ENCODE data around the gene NPPA. TPM values are rescaled to one million over a fixed set of nuclear protein-coding genes. Genes with fewer than 3 reads are reported as not detected.
"Not testable (repeated sequence)": the region's sequence is repeated elsewhere in the genome, so short reads cannot be mapped to it uniquely, and the experiment has no call there.

The NPPA gene
- total RNA-seq, result not detected

DNA sequence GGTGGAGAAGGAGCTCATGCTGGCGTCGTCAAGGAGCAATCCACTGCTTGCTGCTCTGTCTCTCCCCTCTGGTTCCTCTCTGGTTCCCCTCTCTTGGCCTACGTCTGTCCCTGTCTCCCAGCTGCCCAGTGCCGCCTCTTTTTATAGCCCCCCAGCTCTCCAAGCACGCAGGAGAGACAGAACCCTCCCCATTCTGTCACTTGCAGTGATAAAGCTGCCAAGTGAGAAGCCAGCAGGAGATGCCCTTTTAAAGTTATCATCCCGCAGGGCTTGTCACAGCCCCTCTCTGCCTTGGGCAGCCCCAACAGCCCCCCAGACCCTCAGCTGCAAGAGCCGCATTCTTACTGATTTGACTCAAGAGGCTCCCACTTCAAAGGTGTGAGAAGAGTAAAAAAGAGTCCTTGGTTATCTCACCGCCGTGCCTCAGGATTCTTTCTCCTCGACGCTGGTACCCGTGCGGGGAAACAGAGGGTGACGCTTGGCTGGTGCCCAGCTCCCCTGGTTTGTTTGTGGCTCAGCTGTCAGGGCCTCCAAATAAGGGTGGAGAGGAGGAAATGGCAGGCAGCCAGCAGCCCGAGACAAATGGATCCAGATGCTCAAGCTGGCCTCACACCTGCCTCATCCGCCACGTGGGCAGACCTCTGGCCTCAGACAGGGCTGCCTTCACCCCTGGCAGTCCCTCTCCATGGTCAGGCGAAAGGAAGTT lies at the start of gene NPPA:
Gene NPPA (minus strand): TSS at position 117 of the 706 bp plus-strand sequence. CDS start 99 bp downstream, at position 18.
- ATAC-seq, result no peak

DNA sequence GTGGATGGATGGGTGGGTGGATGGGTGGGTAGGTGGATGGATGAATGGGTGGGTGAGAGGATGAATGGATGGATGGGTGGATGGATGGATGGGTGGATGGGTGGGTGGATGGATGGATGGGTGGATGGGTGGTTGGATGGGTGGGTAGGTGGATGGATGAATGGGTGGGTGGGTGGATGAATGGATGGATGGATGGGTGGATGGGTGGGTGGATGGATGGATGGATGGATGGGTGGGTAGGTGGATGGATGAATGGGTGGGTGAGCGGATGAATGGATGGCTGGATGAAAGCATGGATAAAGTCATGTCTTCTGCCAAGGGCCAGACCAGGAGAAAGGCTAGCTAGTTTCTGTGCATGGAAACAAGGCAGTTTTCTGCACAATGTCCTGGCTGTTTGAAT lies 46.9 kb upstream of the NPPA start:
- ATAC-seq, result not testable (repeated sequence)

More for the DNA sequence above, at the start of gene NPPA:
- DNase-seq (ENCODE audit: low spot score), result no peak

DNA sequence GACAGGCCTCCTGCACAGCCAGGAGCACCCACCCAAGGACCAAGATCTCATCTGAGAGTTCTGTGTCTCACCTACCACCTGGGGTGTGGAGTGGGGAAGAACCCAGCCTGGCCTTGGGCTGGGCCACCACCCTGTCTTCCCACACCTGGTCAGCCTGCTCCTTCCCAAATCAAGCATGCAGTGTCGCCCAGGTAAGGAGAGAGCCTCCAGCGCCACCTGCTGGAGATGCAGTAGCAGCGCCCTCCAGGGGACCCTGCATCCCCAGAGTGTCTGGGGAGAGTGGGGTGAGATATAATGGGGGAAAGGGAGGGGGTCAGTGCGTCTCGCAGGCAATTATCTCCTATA lies 46.3 kb upstream of the NPPA start:
- DNase-seq (ENCODE audit: low spot score) (peak; percentile 71), ATAC-seq (peak; percentile 99)

More for the DNA sequence above, 46.9 kb upstream of the NPPA start:
- not testable (repeated sequence) for DNase-seq (ENCODE audit: low spot score)

DNA sequence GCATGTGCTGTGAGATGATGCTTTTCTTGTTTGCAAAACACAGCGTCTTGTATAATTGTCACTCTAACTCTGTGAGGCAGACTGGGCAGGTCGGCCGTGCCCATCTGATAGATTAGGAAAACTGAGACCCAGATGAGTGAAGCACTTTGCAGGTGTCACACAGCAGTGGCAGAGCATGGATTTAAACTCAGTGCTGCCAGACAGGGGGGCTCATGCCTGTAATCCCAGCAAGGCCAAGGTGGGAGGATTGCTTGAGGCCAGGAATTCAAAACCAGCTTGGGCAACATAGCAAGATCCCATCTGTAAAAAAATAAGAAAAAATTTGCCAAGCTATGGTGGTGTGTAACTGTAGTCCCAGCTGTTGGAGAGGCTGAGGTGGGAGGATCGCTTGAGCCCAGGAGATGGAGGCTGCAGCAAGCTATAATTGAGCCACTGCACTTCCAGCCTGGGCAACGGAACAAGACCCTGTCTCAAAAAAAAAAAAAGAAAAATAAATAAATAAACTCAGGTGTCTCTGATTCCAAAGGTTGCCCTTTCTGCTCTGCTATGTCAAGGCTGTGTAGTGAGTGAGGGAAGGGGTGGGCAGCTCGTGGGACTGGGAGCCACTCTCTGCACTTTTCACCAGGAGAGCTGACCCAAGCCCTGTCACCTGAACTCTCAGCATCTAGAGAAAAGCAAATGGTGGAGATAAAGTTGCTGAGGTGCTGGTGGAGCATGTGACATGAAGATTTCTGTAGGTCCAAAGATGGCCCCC lies 44.0 kb upstream of the NPPA start:
- ATAC-seq (no peak), DNase-seq (ENCODE audit: low spot score) (no peak)

DNA sequence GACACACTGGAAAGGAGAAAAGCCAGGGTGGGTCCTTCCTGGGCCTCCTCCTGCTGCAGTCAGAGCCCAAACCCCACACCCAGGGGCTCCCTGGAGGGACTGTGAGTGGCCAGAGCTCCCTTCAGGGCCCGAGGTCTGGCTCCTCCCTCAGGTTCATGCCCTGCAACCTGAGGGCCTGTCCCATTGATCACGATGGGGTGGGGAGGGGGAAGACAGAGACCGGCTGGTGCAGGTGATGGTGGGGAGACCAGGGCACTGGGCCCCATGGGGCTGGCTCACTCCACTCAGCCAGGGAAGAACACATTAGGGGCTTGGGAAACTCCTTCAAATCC lies 41.3 kb upstream of the NPPA start:
- DNase-seq (ENCODE audit: low spot score) (no peak), ATAC-seq (no peak)

DNA sequence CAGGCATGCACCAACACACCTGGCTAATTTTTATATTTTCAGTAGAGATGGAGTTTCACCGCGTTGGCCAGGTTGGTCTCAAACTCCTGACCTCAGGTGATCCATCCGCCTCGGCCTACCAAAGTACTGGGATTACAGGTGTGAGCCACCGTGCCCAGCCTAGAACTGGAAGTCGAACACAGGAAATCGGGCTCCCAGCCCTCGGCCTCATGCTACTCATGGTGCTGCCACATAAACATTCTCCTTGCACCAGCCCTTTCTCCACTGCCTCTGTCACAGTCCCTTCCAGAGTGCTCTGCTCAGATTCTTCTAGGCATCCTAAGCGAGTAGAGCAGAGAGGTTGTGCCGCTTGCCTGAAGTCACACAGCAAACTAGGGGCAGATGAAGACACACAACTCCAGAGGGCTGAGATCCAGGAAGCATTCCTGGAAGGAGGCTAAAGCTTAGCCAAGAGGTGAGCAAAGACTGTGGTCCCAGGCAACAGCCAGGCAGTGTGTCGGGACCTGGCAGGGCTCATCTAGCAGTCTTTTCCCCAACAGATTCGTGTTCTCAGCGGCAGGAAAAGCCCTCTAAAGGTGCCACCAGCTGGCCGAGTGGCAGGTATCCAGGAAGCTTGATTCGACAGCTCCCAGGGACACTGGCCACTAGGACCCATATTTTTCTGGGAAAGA lies 40.8 kb upstream of the NPPA start:
- DNase-seq (ENCODE audit: low spot score), result no peak
- ATAC-seq, result no peak

DNA sequence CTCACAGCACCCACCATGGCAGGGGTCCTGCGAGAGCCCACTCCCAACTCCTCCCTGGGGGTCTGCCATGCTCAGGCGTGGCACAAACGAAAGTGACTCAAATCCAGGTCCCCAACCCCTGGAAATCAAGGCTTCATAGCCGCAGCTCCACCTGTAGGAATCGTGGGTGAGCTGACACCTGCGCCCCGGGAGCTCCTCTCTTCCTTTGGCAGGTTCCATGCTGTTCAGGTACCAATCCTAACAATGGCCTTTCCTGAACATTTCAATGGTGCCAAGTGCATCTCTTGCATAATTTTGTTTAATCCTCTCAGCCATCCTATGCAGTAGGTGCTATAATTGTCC lies 40.1 kb upstream of the NPPA start:
- no peak for ATAC-seq
- DNase-seq (ENCODE audit: low spot score), result no peak

DNA sequence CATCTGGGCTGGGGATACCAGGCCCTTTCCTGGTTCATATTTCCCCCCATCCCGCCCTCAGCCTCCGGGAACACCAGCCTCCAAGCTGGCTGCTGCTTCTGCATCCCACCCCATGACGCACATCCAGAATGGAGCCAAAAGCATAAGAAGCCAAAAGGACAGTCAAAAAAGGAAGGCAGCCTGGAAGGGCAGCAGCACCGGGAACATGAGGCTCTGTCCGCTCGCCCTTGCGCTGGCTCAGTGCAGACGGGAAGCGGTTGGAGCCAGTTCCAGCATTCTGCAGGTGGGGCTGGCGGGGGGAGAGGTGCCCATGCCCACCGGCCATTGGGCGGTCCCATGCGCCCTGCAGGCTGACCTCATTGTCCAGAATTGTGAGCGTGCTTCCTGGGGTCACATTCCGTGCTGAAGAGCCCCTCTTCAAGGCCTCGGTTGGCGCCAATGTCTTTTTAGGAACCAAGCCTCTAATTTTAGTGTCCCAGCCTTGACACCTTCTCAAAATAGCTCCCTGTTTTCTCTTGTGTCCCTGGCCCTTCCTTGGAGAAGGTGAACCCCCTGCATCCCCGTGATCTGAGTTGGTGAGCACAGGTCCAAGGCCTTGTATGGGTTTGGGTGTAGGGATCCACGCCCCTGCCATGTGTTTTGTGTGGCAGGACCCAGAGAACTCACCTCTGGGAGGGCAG lies 39.5 kb upstream of the NPPA start:
- DNase-seq (ENCODE audit: low spot score) (no peak), ATAC-seq (no peak)

DNA sequence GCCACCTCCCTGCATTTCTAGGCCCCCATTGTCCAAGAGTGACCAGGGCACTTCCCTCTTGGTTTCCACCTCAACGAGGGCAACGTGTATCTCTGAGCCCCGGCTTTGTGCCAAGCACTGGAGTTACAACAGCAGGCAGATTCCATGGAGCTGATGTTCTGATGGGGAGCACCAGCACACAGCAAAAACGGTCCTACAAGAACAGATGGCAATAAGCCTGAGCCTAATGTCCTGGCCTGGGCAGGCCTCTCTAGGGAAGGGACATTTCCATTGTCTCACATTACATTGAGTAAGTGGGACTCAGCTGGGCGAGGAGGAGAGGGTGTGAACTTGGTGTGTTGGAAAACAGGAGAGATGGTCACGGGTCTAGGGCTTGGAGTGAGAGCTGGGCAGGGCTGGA lies 38.3 kb upstream of the NPPA start:
- DNase-seq (ENCODE audit: low spot score) (no peak), ATAC-seq (no peak)

DNA sequence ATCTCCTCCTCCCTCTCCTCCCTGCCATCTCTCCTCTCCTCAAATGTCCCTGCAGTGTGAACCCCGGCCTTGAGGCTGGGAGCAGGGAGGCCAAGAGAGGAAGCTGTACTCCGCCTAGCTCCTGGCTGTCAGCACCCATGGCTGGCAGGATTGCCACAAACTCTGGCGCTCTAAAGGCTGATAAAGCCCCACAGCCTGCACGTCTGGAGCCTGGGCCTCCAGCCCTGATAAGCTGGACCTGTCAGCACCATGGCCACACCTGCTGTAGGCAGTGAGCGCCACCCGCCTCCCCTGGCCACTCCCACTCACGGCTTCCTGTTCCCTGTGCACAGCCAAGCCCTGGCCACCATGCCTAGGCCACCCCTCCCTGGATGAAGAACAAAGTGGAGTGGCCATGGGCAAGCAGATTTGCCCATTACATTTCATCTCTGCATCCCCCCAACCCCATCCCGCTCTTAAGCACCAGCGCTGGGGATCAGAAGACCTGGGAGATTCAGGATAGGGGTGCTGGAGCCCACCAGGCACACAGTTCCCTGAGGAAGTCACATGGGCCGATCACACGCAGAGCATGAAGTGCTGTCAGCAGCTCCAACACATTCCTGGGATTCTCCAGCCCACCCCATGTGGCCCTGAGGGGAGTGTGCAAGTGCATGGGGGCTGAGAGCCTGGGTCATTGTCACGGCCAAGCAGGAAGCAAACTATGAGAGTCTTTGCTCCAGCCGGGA lies 35.4 kb upstream of the NPPA start:
- ATAC-seq (peak; percentile 47), DNase-seq (ENCODE audit: low spot score) (no peak)

DNA sequence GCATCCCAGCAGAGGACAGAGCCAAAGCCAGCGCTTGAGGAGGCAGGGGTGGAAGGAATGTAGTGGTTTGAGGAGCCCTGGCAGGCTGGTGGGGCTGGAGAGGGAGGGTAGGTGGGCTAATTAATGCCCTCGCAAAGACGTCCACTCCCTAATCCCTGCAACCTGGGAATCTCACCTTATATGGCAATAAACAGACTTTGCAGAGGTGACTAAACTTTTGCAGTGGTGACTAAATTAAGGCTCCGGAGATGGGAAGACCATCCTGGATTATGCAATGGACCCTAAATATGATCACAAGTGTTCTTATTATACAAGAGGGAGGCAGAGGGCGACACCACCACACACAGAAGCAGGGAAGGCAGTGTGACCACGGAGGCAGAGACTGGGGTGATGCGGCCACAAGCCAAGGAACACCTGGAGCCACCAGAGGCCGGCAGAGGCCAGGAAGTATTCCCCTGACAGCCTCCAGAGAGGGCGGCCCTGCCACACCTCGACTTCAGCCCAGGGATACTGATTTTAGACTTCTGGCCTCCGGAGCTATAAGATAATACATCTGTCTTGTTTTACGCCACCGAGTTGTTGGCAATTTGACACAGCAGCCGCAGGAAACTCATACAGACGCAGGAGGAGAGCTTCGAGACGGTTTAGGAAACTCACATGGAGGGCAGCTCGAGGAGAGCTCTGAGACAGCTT lies 34.3 kb upstream of the NPPA start:
- ATAC-seq (no peak), DNase-seq (ENCODE audit: low spot score) (no peak)

DNA sequence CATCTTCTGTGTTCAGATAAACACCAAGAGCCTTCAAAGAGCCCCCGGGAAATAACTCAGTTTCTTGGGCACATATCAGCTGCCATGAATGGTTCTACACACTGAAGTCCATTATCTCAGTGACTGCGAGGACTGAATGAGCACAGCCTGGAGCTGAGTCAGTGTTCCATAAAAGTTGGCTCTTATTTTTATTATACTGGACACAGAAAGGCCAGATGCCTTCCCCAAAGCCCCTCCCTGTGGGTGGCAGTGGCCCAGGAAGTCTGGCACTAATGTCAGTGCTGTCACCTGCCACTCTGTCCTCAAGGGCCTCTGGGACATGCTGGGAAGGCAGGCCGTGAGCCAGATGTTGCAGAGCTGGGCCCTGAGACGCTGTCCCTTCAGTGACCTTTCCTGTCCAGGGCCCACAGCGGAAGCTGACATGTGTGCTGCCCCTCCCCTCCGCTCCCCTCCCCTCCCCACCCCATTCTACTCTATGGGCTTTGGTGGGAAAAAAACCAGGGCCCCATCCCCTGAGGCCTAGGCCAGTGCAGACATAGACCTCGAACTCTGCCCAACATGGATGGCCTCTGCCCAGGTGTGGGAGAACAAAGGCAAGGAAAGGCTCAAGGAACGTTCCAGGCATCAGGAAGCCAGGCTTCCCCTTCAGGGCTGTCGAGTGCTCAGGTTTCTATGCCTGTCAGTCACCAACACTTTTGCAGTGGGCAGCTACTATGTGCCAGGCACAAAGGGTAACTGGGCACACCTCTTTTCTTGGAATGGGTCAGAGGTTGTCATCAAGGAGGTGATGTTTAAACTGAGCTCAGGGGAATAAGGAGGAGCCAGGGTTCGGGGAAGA lies 33.5 kb upstream of the NPPA start:
- no peak for DNase-seq (ENCODE audit: low spot score)

DNA sequence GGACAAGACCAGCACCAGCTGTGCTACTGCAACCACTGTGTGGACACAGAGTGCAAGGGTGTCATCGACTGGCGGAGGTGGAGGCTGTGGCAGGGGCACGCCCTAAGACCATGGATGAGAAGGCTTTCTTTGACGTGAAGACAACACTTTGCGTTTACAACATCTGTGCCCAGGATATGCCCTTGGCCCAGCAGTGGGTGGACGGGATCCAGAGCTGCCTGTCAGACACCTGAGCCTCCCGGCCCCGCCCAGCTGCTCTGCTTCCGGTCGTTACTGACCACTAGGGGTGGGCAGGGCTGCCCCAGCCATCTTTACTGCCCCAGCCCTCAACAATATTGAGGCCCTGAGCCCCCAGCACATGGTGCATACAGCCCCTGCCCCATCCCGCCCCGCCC lies 32.6 kb upstream of the NPPA start:
- no peak for ATAC-seq
- DNase-seq (ENCODE audit: low spot score), result no peak

More for the DNA sequence above, 33.5 kb upstream of the NPPA start:
- peak; percentile 54 for ATAC-seq

DNA sequence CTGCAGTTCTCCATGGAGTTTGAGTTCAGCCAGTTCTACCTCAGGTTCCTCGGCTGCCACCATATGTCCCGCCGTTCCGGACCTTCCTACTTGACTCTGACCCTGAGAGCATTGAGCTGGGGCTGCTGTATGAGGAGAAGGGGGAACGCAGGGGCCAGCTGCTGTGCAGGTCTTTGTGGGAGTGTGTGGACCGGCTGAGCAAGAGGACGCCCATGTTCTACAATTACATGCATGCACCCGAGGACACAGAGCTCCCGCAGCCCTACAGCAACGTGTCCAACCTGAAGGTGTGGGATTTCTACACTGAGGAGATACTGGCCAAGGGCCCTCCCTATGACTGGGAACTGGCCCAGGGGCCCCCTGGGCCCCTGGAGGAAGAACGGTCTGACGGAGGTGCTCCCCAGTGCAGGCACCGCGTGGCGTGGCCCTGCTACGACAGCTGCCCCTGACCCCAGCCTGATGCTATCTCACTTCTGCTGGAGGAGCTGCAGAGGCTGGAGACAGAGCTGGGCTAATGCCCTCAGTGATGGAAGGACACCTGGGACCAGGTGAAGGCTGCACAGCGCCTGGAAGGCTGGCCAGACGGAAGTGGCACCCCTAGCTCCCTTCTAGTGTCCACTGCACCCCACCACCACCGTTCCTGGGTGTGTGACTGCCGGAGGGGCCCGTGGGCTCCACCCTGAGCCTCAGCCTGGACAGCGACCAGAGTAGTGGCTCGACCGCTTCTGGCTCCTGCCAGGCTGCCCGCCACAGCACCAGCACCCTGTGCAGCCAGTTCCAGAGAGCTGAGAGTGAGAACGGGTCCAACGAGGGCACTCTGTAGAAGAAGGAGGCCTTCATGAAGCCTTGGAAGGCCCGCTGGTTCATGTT lies 32.0 kb upstream of the NPPA start:
- DNase-seq (ENCODE audit: low spot score) (no peak), ATAC-seq (no peak)

DNA sequence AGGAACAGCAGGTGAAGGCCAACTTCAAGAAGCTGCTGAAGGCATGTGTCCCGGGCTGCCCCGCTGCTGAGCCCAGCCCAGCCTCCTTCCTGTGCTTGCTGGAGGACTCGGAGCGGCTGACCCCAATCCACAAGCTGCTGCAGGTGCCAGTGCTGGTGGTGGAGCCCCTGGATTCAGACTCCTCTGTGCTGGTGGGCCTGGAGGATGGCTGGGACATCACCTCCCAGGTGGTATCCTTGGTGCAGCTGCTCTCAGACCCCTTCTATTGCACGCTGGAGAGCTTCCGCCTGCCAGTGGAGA lies 31.3 kb upstream of the NPPA start:
- ATAC-seq, result no peak
- no peak for DNase-seq (ENCODE audit: low spot score)

DNA sequence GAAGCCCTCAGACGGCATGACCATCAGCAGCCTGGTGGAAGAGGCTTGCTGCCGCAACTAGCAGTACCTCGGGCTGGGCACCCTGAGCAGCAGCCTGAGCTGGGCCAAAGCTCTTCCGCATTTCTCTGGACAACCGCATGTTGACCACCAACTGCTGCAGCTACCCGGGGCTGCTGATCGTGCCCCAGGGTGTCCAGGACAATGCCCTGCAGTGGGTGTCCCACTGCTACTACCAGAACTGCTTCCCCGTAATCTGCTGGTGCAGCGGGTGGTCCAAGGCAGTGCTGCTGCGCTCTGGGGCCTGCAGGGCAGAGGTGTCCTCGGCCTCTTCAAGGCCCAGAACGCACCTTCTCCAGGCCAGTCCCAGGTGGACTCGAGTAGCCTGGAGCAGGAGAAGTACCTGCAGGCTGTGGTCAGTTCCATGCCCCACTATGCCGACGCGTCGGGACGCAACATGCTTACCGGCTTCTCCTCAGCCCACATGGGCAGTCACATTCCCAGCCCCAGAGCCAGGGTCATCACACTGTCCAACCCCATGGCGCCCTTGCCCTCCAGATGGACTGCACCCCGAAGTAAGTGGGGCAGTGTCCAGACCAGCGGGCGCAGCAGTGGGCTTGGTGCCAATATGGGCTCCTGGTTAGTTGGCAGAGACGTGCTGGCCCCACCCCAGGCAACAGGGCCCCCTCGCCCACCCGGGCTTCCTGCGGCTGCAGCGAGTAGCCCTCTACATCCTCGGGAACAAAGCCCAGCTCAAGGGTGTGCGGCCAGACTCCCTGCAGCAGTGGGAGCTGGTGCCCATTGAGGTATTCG lies 30.7 kb upstream of the NPPA start:
- no peak for ATAC-seq

DNA sequence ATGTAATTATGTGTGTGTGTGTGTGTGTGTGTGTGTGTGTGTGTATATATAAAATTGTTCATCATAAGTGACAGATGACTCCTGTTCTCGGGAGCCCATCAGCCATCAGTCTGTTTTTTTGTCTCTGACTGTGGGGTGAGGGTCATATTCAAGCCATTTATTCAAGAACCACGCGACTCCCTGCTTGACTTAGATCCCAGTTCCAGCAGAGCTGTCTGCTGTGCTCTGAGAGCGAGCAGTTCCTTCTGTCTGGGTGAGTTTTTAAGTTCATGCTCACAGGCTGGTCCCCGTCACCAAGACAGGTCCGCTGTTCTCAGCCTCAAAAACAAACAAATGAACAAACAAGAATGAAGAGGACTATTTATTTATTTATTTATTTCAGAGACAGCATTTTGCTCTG lies 29.5 kb upstream of the NPPA start:
- ATAC-seq (no peak), DNase-seq (ENCODE audit: low spot score) (no peak)

More for the DNA sequence above, 30.7 kb upstream of the NPPA start:
- no peak for DNase-seq (ENCODE audit: low spot score)

DNA sequence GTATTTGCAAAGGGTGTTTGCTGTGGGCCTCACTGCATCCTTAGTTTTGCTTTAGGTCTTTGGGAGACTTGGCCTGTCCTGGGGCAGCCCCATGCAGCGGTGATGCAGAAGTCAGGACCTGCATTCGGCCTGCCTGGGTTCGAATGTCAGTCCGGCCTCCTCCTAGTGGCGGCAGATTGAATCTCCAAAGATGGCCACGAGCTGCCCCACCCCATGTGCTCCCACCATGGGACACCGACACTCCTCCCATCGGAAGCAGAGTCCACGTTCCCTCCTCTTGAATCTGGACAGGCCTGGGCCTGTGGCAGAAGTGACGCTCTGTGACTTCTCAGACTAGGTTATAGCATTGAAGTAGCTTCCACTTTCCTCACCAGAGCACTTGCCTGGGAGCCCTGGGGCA lies 27.5 kb upstream of the NPPA start:
- ATAC-seq (no peak), DNase-seq (ENCODE audit: low spot score) (no peak)
